ENCODE measurements around the gene DOK5. TPM values are rescaled to one million over a fixed set of nuclear protein-coding genes. Genes with fewer than 3 reads are reported as not detected.

Gene DOK5
- total RNA-seq, 4 donors from 2014 or later, result 1.4 to 9.8 TPM; not detected in 2

DNA sequence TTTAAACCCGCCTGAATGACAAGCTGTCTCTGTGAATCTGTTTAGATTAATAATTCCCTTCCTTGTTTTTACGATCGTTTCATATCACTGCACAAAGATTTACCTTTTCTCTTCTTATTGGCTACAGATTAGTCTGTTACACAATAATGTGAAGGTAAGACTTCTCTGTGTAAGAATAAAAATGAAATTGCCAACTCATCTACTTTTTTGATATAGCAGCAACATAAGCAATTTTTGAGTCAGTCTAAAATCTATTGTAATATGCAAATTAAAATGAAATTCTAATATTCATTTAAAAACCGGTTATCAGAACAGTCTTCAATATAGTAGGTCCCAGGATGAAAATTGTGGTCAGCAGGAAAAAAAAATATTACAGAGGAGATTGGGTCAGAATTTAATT is 155.2 kb downstream of the DOK5 start:
- Histone ChIP-seq H3K9me3 (no peaks in the 10 kb centered on the region), H3K27ac (no peak overlapping the region), H3K4me3 (no peak overlapping the region), H3K4me1 (no peaks in the 10 kb centered on the region), H3K36me3 (no peaks in the 10 kb centered on the region), H3K27me3 (no peaks in the 10 kb centered on the region)
- no peak for DNase-seq
- intact Hi-C loops (cut with DNase I; ENCODE audit: low total_unique reads), result no loop called here
- no peak for TF ChIP-seq POLR2A (IDR thresholded peaks at IDR 0.05)
- TF ChIP-seq, protein P1, sequence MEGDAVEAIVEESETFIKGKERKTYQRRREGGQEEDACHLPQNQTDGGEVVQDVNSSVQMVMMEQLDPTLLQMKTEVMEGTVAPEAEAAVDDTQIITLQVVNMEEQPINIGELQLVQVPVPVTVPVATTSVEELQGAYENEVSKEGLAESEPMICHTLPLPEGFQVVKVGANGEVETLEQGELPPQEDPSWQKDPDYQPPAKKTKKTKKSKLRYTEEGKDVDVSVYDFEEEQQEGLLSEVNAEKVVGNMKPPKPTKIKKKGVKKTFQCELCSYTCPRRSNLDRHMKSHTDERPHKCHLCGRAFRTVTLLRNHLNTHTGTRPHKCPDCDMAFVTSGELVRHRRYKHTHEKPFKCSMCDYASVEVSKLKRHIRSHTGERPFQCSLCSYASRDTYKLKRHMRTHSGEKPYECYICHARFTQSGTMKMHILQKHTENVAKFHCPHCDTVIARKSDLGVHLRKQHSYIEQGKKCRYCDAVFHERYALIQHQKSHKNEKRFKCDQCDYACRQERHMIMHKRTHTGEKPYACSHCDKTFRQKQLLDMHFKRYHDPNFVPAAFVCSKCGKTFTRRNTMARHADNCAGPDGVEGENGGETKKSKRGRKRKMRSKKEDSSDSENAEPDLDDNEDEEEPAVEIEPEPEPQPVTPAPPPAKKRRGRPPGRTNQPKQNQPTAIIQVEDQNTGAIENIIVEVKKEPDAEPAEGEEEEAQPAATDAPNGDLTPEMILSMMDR (IDR thresholded peaks at IDR 0.05), result no peak

DNA sequence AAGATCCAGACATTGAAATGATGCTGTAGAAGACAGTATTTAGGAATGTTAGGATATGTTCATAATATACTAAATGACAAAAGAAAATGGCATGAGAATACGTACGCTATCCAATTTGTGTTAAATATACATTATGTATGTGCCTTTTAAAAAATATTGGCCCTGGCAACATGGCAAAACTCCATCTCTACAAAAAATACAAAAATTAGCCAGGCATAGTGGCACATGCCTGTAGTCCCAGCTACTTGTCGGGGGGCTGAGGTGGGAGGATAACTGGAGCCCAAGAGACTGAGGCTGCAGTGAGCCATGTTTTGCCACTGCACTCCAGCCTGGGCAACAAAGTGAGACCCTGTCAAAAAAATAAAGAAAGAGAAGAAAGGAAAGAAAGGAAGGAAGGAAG is 155.7 kb downstream of the DOK5 start:
- Histone ChIP-seq H3K9me3 (no peaks in the 10 kb centered on the region), H3K4me3 (no peak overlapping the region), H3K4me1 (no peaks in the 10 kb centered on the region), H3K36me3 (no peaks in the 10 kb centered on the region), H3K27ac (no peak overlapping the region), H3K27me3 (no peaks in the 10 kb centered on the region)
- no peak for DNase-seq
- TF ChIP-seq, protein P1 (IDR thresholded peaks at IDR 0.05), result no peak
- no peak for TF ChIP-seq POLR2A (IDR thresholded peaks at IDR 0.05)
- intact Hi-C loops (cut with DNase I; ENCODE audit: low total_unique reads), result loop anchor here (1.0 kb wide), 1 partner anchor 13 kb away; no protein-coding TSS in a partner anchor

DNA sequence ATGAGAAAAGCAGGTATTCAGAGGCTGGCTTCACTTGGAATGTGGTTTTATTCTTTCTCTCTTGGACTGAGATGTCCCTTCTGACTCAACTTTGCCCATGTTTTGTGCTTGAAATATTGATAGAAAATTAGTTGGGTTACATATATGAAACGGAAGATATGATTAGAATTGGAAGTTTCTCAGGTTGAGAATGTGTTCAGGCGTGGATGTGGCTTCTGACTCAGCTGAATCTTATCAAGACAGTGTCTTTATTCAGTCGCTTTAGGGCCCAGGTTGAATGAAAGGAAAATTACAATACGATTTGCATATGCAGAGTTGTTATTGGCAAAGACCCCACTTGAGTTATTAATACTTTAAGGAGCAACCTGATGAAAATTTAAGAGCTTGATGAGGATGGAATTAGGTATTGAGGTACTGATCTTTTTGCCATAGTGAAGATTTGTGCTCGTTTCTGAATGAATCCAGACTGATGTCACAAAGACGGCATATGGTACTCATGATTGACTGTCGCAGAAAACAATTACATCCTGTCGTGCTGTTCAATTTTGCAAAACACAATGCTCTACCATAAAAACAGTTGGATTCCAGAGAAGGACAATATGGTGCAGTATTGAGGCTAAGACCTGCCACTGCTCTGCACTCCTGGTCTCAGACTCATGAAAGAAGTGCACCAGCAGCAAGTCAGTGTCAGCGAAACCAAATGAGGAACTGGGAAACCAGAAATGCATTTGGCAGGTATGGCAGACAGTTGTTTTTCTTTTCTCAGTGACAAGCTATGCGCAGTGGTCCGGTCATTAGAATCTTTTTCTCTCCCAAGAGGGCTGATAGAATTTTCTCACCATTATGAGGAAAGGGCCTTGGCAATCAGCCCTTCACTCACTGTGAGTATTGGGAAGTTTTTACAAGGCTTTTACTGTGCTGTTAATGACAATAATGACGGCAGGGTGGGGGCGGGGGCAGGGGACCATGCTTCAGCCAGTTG is 158.3 kb downstream of the DOK5 start:
- no peak overlapping the region for H3K27ac ChIP-seq

DNA sequence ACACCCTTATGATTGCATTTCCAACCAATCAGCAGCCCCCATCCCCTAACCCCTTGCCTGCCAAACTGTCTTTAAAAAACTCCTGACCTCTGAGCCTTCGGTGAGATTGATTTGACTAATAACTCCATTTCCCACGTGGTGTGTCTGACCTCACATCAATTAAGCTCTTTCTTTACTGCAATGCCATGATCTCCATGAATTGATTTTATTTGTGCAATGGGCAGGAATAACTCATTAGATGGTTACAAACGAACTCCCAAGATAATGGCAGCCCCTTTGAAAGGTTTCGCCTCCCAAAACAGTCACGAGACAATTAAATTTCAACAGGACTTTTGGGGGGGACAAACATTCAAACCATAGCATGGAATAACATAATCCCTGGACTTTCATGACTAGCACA is 161.2 kb downstream of the DOK5 start:
- TF ChIP-seq, protein P1 (IDR thresholded peaks at IDR 0.05), result no peak
- no peak for TF ChIP-seq POLR2A (IDR thresholded peaks at IDR 0.05)
- no peak overlapping the region for H3K27ac ChIP-seq
- DNase-seq, result no peak
- intact Hi-C loops (cut with DNase I; ENCODE audit: low total_unique reads), result loop anchor here (5.0 kb wide), 1 partner anchor 396 kb away; no protein-coding TSS in a partner anchor
- no peak overlapping the region for H3K4me3 ChIP-seq
- no peaks in the 10 kb centered on the region for H3K27me3 ChIP-seq
- H3K36me3 ChIP-seq, result no peaks in the 10 kb centered on the region
- no peaks in the 10 kb centered on the region for H3K9me3 ChIP-seq
- no peaks in the 10 kb centered on the region for H3K4me1 ChIP-seq

More for the DNA sequence above, 158.3 kb downstream of the DOK5 start:
- Histone ChIP-seq H3K4me1 (no peaks in the 10 kb centered on the region), H3K4me3 (no peak overlapping the region), H3K9me3 (no peaks in the 10 kb centered on the region), H3K36me3 (no peaks in the 10 kb centered on the region), H3K27me3 (no peaks in the 10 kb centered on the region)
- TF ChIP-seq POLR2A (IDR thresholded peaks at IDR 0.05), result no peak
- TF ChIP-seq, protein P1 (IDR thresholded peaks at IDR 0.05), result no peak
- intact Hi-C loops (cut with DNase I; ENCODE audit: low total_unique reads), result no loop called here
- DNase-seq, result no peak

DNA sequence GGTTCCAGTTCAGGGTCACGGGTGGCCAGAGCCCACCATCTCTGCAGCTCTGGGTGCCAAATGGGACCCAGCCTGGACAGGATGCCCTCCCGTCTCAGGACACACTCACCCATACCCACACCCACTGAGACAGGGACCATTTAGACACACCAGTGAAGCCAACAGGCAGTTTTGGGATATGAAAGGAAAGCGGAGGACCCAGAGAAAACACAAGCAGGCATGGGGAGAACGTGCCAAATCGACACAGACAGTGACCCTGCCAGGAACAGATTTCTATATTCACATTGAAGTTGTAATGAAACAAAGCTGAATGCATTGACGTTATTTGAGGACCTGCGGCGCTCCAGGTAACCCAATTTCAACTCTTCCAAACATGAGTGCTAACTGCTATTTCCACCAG is 164.5 kb downstream of the DOK5 start:
- intact Hi-C loops (cut with DNase I; ENCODE audit: low total_unique reads), result loop anchor here (5.0 kb wide), 1 partner anchor 392 kb away; no protein-coding TSS in a partner anchor
- Histone ChIP-seq H3K4me1 (no peaks in the 10 kb centered on the region), H3K27me3 (no peaks in the 10 kb centered on the region), H3K4me3 (no peak overlapping the region), H3K27ac (no peak overlapping the region), H3K36me3 (no peaks in the 10 kb centered on the region), H3K9me3 (no peaks in the 10 kb centered on the region)
- TF ChIP-seq POLR2A (IDR thresholded peaks at IDR 0.05), result no peak
- TF ChIP-seq, protein P1 (IDR thresholded peaks at IDR 0.05), result no peak
- no peak for DNase-seq

All from uterus (tissue), 4 donors.